Subcutaneous adipose tissue (tissue), 4 donors: ENCODE results near the gene SFI1. TPM values are rescaled to one million over a fixed set of nuclear protein-coding genes. Genes with fewer than 3 reads are reported as not detected.

ENCODE experiments used
- small RNA-seq: library from RNA; depleted of rRNA; stranded (forward); fragments of <200 nt; gene quantifications from one replicate; pipeline ENCODE3, GENCODE V24; 2016
- total RNA-seq, 4 donors: library from RNA; depleted of rRNA; stranded (reverse); fragments of >200 nt; gene quantifications; one replicate each; pipeline ENCODE4 v1.1.0, GENCODE V29; 2016
- TF ChIP-seq, protein P1 (sequence below): fragments of 450-650 bp; IDR thresholded peaks from one replicate; pipeline ENCODE4 v1.5.1; 2016; ENCODE audit warnings: low read depth, mild to moderate bottlenecking, control low read depth, antibody characterized with exemption, moderate library complexity

Gene SFI1
- total RNA-seq, 4 donors from 2014 or later = 7.8 to 28.3 (median 23.2) TPM

DNA sequence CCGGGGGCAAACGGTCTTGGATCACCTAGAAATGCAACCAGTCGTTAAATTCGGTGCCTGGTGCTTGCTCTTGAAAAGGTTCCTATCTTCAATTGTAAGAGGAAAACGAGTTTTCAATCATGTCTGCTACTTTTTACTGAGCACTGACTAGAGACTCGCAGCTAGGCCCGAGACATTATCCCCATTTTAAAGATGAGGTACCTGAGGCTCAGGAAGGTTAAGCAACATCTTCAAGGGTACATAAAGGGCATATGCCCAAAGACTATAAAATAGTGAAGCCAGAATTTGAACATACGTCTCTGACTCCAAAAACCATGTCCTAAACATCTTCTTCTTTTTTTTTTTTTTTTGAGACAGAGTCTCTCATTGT lies 166.3 kb downstream of the SFI1 start:
- TF ChIP-seq, protein P1, sequence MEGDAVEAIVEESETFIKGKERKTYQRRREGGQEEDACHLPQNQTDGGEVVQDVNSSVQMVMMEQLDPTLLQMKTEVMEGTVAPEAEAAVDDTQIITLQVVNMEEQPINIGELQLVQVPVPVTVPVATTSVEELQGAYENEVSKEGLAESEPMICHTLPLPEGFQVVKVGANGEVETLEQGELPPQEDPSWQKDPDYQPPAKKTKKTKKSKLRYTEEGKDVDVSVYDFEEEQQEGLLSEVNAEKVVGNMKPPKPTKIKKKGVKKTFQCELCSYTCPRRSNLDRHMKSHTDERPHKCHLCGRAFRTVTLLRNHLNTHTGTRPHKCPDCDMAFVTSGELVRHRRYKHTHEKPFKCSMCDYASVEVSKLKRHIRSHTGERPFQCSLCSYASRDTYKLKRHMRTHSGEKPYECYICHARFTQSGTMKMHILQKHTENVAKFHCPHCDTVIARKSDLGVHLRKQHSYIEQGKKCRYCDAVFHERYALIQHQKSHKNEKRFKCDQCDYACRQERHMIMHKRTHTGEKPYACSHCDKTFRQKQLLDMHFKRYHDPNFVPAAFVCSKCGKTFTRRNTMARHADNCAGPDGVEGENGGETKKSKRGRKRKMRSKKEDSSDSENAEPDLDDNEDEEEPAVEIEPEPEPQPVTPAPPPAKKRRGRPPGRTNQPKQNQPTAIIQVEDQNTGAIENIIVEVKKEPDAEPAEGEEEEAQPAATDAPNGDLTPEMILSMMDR = no peak

Small RNAs within 50 kb of the gene (small RNA-seq; reads per million reads assigned to genes)
- not detected for gene AL096701.2
- not detected for gene RNU6-28P

Other genes with a start within 250 kb of the SFI1 start
- 100 to 1,000 TPM in 2 of 4 donors, 10 to 100 TPM in 2; 39.9 to 179 (median 98.4) TPM for gene PIK3IP1, start 204.0 kb upstream of the SFI1 start, total RNA-seq
- gene PATZ1, start 150.2 kb upstream of the SFI1 start, total RNA-seq = 10 to 100 TPM; 10.0 to 17.9 (median 14.1) TPM
- 10 to 100 TPM; 43.5 to 78.8 (median 62.3) TPM for gene DRG1, start 96.9 kb upstream of the SFI1 start, total RNA-seq
- gene EIF4ENIF1, start 6.7 kb upstream of the SFI1 start, total RNA-seq = 10 to 100 TPM; 10.5 to 19.6 (median 15.3) TPM
- gene PISD, start 165.7 kb downstream of the SFI1 start, total RNA-seq = 100 to 1,000 TPM in 1 of 4 donors, 10 to 100 TPM in 3; 46.7 to 207 (median 61.1) TPM